ENCODE data around the gene RILPL1. TPM values are rescaled to one million over a fixed set of nuclear protein-coding genes. Genes with fewer than 3 reads are reported as not detected.
A peak's percentile ranks its signal among the peaks of the same experiment; 100 is the strongest.

The RILPL1 gene
- total and polyA plus RNA-seq, 2 of the 4 experiments (the other 2 are of a cell fraction), result 11.1 to 19.8 TPM

- H3K27me3 ChIP-seq (ENCODE audit: control insufficient read depth, insufficient read depth, low read length), result no peaks in the 10 kb centered on the region
- H3K79me1 ChIP-seq (ENCODE audit: low read depth in 1 of 2, low read length in 2 of 2), result no peaks in the 10 kb centered on the region; a peak in 1 of 4 replicates
- no peak overlapping the region for H3K4me2 ChIP-seq (ENCODE audit: low read depth, low read length)
- TF ChIP-seq SMC3 (IDR thresholded peaks at IDR 0.05; ENCODE audit: low read depth, low read length) (no peak), POLR2A (IDR thresholded peaks at IDR 0.05; ENCODE audit: low read depth, low read length) (no peak), RFX5 (IDR thresholded peaks at IDR 0.05; ENCODE audit: low read depth, low read length) (no peak), BHLHE40 (IDR thresholded peaks at IDR 0.05; ENCODE audit: low read depth, low read length) (no peak), MXI1 (IDR thresholded peaks at IDR 0.05; ENCODE audit: borderline replicate concordance, low read depth, low read length) (no peak), NFE2L2 (IDR thresholded peaks at IDR 0.05; ENCODE audit: low read depth, low read length) (no peak), ELK1 (IDR thresholded peaks at IDR 0.05; ENCODE audit: borderline replicate concordance, low read depth, low read length) (no peak), RAD21 (IDR thresholded peaks at IDR 0.05; ENCODE audit: low read length) (no peak), CHD1 (IDR thresholded peaks at IDR 0.05; ENCODE audit: low read depth, low read length) (no peak), USF2 (IDR thresholded peaks at IDR 0.05; ENCODE audit: low read depth, low read length) (no peak), MAZ (IDR thresholded peaks at IDR 0.05; ENCODE audit: borderline replicate concordance, low read depth, low read length) (no peak)
- DNase-seq (no peak), ATAC-seq (ENCODE audit: low read depth) (no peak; the same call in 1 of the 2 replicates)
- CTCF ChIA-PET, result no interaction called here
- BruUV-seq (replicated peaks), result no TSS peak
- no peak overlapping the region for H3K4me3 ChIP-seq (ENCODE audit: insufficient read depth, low read depth, low read length)
- no peak overlapping the region for H3K9ac ChIP-seq (ENCODE audit: low read depth, low read length)
- intact Hi-C loops (cut with micrococcal nuclease), result no loop called here
- H2BK120ac ChIP-seq (ENCODE audit: low read depth, low read length), result no peak overlapping the region
- H2BK5ac ChIP-seq (ENCODE audit: low read depth, low read length, poor library complexity, severe bottlenecking), result no peak overlapping the region
- no peak overlapping the region for H2BK15ac ChIP-seq (ENCODE audit: low read depth, low read length)
- H3K56ac ChIP-seq (ENCODE audit: extremely low read depth, insufficient read depth, low read length), result no peak overlapping the region
- no peak overlapping the region for H2BK20ac ChIP-seq (ENCODE audit: low read depth, low read length)
- H4K8ac ChIP-seq (ENCODE audit: low read depth in 2 of 2, low read length in 2 of 2), result peak overlapping the region in 1 of 2 experiments; percentile 7; a peak in 1 of 4 replicates
- WGBS, 2 experiments (ENCODE audit: extremely low coverage in 2 of 2, insufficient read length in 1 of 2), result 89% methylated on average over 3 of the region's 18 CpGs; no CpG with 5 or more reads in 1 of the 2 experiments
- H3K27ac ChIP-seq (ENCODE audit: insufficient read depth, low read length), result no peak overlapping the region
- H3K4me1 ChIP-seq (ENCODE audit: control insufficient read depth, insufficient read depth, low read length), result peaks cover 4% of the 10 kb centered on the region; the same call in 1 of the 2 replicates
- in situ Hi-C loops (cut with MboI; ENCODE audit: low sequenced_read_pairs), result no loop called here
- peak overlapping the region; percentile 65 for H2AK9ac ChIP-seq (replicated peaks; ENCODE audit: low read depth, low read length, poor library complexity)
- dilution Hi-C loops (cut with HindIII; ENCODE audit: low sequenced_read_pairs, unreplicated experiment), result no loop called here
- H2AFZ ChIP-seq (replicated peaks; ENCODE audit: low read length, poor library complexity), result peak overlapping the region; percentile 32
- no peak overlapping the region for H2AK5ac ChIP-seq (ENCODE audit: low read depth, low read length)
- no peak overlapping the region for H4K5ac ChIP-seq (ENCODE audit: low read depth, low read length)
- no peaks in the 10 kb centered on the region for H4K20me1 ChIP-seq (ENCODE audit: insufficient read depth, low read length)
- no peaks in the 10 kb centered on the region; the same call in 1 of the 2 replicates for H3K9me1 ChIP-seq (ENCODE audit: insufficient read depth, low read length)
- peaks cover 24% of the 10 kb centered on the region for H3K36me3 ChIP-seq (ENCODE audit: control insufficient read depth, insufficient read depth, low read length)
- H3K23ac ChIP-seq (ENCODE audit: low read depth, low read length), result no peak overlapping the region
- POLR2A ChIA-PET (ENCODE audit: unreplicated experiment), result no interaction called here
- H3K18ac ChIP-seq (ENCODE audit: low read depth, low read length), result no peak overlapping the region
- H3K9me3 ChIP-seq (ENCODE audit: control insufficient read depth, insufficient read depth, low read length), result no peaks in the 10 kb centered on the region
- no peak overlapping the region for H3K14ac ChIP-seq (replicated peaks; ENCODE audit: low read depth, low read length)
- no peak overlapping the region for H3K4ac ChIP-seq (ENCODE audit: low read depth, low read length)
- H4K91ac ChIP-seq (ENCODE audit: insufficient read depth, low read depth, low read length), result no peak overlapping the region
Observed at GRCh38 chr12:123494124-123494851, 39.2 kb downstream of the RILPL1 start.
